GM21619 (cell line): ENCODE data around the gene ARHGEF18.
"Not testable (repeated sequence)": the region's sequence is repeated elsewhere in the genome, so short reads cannot be mapped to it uniquely, and the experiment has no call there.

Experiments used
- ATAC-seq: cut with Tn5 transposase; IDR thresholded peaks from one replicate; pipeline ENCODE4 v1.9.1; 2021; ENCODE audit not compliant: unreplicated experiment

Gene ARHGEF18

DNA sequence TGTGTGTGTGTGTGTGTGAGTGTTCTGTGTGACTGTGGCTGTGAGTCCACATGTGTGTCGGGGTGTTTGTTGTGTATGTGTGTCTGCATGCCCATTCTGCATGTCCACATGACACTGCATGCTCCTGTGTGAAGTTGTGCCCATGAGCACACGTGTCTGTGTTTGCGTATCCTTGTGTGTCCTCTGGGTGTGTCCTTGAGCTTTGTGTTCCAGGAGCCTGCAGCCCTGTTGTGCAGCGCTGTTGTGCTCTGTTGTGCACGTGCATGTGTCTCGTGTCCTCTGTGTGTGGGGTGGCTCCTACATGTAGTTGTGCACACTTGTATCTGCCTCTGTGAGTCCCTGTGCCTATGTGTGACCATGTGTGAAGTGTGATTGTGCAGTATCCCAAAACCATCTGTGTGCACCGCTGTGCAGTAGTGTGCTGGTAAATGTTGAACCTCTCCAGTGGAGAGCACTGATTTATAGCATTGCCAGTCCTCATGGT is 2.2 kb upstream of the ARHGEF18 start:
- no peak for ATAC-seq

DNA sequence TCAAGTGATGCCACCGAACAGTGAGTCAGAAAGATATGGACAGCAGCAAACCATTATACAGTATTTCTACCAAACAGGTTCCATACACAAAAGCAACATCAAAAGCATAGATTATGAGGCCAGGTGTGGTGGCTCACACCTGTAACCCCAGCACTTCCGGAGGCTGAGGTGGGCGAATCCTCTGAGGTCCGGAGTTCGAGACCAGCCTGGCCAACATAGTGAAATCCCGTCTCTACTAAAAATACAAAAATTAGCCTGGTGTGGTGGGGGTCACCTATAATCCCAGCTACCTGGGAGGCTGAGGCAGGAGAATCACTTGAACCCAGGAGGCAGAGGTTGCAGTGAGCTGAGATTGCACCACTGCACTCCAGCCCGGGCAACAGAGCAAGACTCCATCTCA is 1.7 kb upstream of the ARHGEF18 start:
- ATAC-seq: not testable (repeated sequence)

DNA sequence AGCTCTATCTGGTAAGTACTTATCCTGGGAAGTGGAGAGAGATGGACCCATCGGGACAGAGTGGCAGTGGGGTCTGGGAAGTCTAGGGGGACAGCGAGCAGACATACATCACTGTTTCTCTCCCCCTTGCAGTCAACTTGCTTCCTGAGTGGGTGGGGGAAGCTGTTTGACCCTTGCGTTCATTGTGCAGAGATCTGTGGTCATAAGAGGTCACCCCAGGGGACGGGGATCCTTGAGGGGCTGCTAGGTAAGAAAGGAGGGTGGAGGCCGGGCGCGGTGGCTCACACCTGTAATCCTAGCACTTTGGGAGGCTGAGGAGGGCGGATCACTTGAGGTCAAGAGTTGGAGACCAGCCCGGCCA is 474 bp downstream of the ARHGEF18 start:
- no peak for ATAC-seq

DNA sequence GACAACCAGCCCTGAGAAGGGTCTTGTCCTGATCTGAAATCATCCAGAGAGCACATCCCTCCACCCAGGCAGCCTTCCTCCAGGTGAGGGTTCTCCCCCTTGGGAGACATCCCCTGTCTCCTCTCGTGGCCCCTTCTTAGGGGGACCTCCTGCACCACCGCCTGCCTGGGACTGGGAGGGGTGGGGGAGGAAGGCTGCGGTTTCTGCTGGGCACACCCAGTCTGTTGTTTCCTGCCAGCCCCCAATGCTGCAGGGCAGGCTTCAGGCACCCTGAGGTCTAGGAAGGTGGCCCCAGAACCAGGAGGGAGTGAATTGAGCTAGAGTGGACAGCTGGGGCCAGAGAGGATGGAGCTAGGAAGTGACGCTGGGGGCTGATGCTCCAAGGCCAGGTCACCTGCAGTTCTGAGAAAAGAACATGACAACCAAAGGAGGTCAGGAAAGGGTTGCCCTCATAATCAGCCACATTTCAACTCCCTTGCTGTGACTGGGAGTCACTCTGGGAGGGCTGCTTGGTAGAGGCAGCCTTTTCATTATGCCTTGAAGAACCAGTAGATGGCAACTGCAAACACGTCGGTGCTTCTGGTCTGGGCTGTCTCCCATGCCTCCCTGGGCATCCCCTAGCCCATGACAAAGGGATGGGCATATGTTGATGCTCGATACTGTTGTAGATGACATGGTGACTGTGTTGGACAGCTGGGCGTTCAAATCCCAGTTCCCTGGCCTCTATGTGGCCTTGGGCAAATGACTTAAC is 1.4 kb downstream of the ARHGEF18 start:
- no peak for ATAC-seq

DNA sequence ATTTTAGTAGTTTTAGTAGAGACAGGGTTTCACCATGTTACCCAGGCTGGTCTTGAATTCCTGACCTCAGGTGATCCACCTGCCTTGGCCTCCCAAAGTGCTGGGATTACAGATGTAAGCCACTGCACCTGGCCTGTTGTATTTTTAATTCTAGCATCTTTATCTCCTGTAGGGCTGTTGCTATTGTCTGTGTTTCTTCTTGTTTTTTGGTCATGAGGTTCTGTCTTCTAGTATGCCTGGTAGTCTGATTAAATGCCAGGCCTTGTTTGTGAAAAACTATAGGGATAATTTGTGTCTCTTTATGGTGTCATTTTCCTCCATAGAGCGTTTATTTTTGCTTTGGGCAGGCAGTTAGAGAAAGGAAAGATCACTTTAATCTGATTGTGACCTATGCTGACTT is 3.1 kb downstream of the ARHGEF18 start:
- no peak for ATAC-seq

DNA sequence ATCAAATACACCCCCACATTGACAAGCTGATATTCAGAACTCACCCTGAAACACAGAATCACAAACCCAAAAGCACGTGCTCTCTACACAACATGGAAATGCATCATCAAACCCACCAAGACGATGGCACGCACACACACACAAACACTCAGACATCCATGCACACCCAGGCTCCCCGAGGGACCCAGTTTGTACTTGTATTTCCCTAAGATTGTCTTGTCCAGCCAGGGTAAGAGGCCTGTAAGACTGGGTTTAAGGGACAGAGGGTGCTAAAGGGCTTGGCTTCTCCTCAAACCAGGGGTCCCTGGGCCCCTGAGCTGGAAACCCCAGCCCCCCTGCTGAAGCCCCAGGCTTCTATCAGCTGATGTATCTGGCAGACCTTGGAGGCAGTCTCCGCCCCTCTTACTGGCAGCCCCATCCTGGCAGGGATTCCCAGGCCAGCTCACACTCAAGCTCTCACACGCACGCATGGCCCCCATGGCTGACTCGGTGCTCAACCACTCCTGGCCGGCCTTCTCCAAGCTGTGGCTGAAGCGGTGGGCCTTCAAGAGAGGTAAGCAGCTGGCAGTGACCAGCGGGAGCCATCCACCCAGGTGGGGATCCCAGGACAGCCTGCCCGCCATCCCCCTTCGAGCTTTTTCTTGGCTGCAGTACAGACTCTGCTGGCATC is 6.5 kb downstream of the ARHGEF18 start:
- ATAC-seq: no peak

DNA sequence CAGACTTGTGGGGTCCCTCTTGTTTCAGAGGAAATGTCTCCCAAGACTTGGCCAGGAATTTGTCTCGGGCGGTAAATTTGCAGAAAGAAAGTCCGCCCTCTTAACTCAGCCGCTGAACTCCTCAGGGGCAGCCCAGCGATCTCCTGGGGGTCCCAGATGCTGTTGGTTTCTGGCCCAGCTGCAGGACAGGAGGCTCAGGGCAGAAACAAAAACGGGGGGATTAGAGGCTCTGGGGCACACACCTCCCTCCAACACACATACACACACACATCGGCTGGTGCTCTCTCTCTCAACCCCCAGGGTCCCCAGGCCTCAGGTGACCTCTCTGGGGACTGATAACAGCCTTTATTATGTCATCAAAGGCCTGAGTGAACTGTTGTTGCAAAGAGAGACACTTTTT is 7.1 kb downstream of the ARHGEF18 start:
- ATAC-seq: no peak

DNA sequence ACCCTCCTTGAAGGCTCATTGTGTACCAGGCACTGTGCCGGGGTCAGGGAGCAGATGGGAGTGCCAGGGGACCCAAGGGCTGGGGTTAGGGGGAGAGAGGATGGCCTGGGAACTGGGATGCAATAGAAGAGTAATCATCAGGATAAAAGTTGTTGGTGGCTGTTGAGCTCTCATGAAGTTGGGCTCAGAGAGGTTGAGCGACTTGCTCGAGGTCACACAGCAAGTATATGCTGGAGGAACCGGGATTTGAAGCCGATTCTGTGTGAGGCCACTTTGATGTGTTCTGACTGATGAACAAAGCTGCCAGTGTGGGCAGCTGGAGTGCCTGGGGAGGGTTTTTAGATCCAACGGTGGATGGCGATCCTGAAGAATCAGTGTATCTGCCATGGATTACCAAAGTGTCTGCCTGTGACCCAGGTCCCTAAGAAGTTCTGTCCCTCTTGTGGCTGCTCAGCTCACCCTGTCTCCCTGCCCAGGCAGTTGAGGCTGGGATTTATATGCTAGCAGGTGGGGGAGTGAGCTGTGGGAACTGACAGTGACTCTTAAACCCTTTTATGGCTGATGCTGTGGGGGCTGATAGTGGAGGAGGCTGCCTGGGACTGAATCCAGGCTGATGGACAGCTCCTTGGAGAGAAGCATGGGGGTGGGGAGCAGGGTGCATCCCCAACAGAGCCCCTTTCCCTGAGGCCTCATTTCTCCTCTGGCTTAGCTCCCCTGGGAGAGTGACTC is 8.3 kb downstream of the ARHGEF18 start:
- ATAC-seq: no peak

DNA sequence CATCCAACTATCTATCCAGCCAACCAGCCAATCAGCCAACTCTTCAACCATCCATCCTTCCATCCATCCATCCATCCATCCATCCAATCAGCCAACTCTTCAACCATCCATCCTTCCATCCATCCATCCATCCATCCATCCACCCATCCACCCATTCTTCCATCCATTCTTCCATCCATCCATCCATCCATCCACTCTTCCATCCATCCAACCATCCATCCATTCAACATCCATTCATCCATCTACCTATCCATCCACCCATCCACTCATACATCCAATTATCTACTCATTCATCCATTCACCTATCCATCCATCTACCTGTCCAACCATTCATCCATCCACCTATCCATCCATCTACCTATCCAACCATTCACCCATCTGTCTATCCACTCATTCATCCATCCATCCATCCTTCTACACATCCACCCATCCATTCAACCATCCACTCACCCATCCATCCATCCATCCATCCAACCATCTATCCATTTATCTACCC is 9.4 kb downstream of the ARHGEF18 start:
- no peak for ATAC-seq

DNA sequence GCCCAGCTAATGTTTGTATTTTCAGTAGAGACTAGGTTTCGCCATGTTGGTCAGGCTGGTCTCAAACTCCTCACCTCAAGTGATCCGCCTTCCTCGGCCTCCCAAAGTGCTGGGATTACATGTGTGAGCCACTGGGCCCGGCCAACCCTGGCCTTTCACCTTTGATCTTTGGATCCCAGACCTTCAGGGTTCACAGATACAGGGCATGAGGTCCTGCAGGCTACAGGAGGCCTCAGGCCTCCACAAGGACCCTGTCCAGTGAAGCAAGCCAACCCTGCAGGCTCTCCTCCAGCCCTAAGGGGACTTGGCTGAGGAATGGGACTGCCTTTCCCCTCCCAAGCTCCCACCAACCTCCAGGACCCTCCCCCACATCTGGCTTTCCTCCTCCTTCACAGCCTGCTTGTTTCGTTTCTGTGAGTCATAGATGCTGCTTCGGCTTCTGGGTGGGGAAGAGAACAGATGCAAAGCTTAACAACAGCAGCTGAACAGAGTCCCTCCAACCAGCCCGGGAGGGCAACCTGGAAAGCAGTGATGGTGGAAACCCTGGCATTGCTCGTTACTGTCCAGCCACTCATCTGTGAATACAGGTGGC is 11.8 kb downstream of the ARHGEF18 start:
- no peak for ATAC-seq

DNA sequence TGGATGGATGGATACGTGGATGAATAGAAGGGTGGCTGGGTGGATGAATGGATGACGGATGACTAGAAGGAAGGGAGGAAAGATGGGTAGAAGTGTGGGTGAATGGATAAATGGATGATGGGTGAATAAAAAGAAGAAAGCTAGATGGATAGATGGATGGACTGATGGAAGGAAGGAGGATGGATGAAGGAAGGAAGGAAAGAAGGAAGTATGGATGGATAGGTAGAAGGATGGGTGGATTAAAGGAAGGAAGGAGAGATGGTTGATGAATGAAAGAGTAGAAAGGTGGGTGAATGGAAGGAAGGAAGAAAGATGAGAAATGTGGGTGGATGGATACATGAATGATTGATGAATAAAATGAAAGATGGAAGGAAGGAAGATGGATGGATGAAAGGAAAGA is 14.5 kb downstream of the ARHGEF18 start:
- ATAC-seq: no peak

DNA sequence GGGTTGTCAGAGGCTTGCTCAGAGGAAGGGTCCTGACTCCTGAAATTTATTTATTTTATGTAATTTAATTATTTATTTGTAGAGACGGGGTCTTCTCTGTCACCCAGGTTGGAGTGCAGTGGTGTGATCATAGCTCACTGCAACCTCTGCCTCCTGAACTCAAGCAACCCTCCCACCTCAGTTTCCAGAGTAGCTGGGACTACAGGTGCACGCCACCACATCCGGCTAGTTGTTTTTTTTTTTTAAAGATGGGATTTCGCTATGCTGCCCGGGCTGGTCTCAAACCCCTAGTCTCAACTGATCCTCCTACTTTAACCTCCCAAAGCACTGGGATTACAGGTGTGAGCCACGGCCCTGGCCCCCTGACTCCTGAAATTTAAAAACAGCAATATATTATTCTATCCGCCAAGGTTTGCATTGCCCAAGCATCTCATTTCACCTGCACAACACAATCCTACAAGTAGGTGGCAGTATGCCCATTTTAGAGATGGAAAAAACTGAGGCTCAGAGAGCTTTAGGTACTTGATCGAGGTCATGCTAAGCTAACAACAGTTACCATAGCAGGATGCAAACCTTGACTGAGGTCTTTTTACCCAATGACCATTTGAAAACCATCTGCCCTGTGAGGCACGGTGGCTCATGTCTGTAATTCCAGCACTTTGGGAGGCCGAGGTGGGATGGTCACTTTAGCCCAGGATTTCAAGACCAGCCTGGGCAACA is 18.1 kb downstream of the ARHGEF18 start:
- ATAC-seq: no peak

DNA sequence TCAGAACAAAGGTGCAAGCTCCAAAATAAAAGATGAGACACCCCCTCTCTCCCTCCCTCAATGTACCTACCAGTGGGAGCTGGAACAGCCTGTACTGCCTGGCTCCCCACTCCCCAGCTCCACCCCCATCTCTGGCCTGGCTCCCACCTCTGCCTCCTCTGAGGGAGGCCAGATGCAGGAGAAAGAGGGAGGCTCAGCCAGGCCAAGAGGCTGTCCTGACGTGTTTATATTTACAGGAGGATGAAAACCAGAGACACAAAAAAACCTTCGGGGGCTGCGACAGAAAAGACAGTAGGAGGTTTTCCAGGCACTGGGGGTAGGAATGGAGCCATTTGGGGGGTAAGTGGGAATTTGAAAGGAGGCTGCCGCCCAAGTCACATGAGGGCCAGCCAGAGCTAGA is 19.7 kb downstream of the ARHGEF18 start:
- no peak for ATAC-seq

DNA sequence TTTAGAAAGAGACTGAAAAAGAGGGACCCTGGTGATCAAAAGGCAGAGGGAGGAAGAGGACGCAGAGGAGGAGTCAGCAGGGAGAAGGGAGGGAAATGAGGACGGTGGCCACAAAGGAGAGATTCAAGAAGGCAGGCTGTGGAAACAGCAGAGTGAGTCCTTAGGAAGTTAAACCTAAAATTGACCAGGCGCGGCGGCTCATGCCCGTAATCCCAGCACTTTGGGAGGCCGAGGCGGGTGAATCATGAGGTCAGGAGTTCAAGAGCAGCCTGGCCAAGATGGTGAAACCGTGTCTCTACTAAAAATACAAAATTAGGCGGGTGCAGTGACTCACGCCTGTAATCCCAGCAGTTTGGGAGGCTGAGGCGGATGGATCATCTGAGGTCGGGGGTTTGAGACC is 20.1 kb downstream of the ARHGEF18 start:
- not testable (repeated sequence) for ATAC-seq

DNA sequence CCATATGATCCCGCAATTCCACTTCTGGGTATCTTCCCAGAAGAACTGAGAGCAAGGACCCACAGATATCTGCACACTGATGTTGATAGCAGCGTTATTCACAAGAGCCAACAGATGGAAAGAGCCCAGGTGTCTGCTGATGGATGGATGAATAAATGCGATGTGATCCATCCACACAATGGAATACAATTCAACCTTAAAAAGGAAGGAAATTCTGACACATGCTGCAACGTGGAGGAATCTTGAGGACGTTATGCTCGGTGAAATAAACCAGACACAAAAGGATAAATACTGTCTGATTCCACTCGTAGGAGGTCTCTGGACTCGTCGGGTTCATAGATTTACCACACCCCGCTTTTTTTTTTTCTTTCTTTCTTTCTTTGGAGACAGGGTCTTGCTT is 21.8 kb downstream of the ARHGEF18 start:
- ATAC-seq: no peak

DNA sequence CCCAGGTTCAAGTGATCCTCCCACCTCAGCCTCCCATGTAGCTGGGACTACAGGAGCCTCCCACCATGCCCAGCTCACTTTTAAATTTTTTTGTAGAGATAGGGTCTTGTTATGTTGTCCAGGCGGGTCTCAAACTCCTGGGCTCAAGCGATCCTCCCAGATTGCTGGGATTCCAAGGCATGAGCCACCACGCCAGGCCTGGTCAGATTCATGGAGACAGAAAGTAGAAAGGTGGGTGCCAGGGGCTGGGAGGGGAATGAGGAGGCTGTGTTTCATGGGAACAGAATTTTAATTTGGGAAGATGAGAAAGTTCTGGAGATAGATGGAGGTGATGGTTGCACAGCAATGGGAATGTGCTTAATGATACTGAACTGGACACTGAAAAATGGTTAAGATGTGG is 22.3 kb downstream of the ARHGEF18 start:
- ATAC-seq: no peak

DNA sequence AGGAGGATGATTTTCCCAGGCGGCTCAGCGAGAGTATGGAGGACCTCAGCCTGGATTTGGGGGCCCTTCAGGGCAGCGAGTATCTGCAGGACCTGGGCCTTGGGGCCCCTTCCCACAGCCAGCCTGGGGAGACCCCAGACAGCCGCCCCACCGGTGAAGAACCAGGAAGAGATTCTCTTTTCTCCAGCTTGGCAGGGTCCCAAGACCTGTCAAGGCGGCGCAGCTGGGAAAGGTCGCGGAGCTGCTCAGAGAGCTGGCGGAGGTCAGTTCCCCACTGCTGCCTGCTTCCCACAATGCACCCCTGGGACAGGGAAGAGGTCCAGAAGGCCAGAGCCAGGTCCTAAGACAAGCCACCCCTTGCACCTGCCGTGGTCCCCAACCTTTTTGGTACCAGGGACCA is 24.1 kb downstream of the ARHGEF18 start:
- ATAC-seq: no peak

DNA sequence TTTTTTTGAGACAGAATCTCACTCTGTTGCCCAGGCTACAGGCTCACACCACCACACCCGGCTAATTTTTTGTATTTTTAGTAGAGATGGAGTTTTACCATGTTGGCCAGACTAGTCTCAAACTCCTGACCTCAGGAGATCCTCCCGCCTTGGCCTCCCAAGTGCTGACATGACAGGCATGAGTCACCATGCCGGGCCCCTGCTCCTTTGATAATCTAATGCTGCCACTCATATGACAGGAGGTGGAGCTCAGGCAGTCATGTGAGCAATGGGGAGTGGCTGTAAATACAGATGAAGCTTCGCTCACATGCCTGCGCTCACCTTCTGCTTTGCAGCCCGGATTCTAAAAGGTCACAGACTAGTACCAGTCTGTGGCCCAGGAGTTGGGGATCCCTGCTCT is 25.1 kb downstream of the ARHGEF18 start:
- ATAC-seq: no peak

DNA sequence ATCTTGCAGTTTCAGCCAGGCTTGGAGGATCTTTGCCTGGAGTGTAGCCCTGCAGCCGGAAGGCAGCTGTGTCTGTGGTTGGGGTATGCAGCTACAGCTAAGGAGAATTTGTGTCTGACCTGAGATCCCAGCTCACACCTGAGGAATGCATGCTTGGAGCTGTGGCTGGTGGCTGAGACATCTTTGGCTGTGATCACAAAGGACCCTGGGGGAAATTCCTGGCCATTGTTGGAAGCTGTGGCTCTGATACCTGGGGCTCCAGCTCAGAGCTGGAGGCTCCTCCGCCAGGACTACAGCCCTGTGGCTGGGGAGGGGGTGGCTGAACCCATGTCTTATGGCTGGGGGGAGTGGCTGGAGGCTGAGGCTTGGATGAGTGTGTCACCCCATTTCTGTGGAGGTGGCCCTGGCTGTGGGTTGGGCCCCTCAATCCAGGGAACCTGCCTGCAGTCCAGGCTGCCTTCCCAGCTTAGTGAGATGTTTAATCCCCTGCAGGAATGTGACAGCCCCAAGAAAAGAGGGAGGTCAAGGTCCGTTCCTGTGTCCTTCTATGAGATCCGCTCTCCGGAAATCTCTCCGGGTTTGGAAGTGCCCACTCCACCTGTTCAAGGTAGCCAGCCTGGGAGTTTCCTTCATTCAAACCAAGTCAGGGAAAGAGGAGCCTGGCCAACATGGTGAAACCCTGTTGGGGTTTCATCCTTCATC is 27.6 kb downstream of the ARHGEF18 start:
- no peak for ATAC-seq

DNA sequence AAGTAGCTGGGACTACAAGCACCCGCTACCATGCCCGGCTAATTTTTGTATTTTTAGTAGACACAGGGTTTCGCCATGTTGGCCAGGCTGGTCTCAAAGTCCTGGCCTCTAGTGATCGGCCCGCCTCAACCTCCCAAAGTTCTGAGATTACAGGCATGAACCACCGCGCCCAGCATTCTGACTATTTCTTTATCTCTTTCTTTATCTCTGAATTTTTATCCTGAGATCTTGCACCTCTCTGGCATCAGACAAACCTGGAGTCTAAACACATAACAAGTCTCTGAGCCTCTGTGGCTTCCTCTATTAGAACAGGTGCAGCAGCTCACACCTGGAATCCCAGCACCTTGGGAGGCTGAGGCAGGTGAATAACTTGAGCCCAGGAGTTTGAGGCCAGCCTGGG is 28.5 kb downstream of the ARHGEF18 start:
- no peak for ATAC-seq
